Amniotic stem cell (primary cell): ENCODE measurements around the gene MAP2.
A peak's percentile ranks its signal among the peaks of the same experiment; 100 is the strongest.

Source experiments
- DNase-seq: peaks from one replicate; lab custom pipeline; 2025; lab: John Stamatoyannopoulos, UW

MAP2 gene

GRCh38 chr2:209726311-209726710 lies 302.5 kb downstream of the MAP2 start:
- no peak for DNase-seq

- no peak for DNase-seq
Measured at GRCh38 chr2:209727077-209727476, 303.2 kb downstream of the MAP2 start.

- DNase-seq, result no peak
Measured at GRCh38 chr2:209734805-209735204, 311.0 kb downstream of the MAP2 start.

GRCh38 chr2:209741953-209742352 lies 318.1 kb downstream of the MAP2 start:
- no peak for DNase-seq

GRCh38 chr2:209753020-209753419 lies 329.2 kb downstream of the MAP2 start:
- no peak for DNase-seq

- DNase-seq, result no peak
Measured at GRCh38 chr2:209757163-209757562, 333.3 kb downstream of the MAP2 start.

GRCh38 chr2:209761566-209761965 lies 337.7 kb downstream of the MAP2 start:
- no peak for DNase-seq

GRCh38 chr2:209762563-209762962 lies 338.7 kb downstream of the MAP2 start:
- no peak for DNase-seq

- no peak for DNase-seq
Measured at GRCh38 chr2:209763106-209763505, 339.3 kb downstream of the MAP2 start.

GRCh38 chr2:209766613-209767012 lies 342.8 kb downstream of the MAP2 start:
- DNase-seq, result no peak

GRCh38 chr2:209767316-209767715 lies 343.5 kb downstream of the MAP2 start:
- no peak for DNase-seq

GRCh38 chr2:209768557-209768956 lies 344.7 kb downstream of the MAP2 start:
- DNase-seq, result no peak

- DNase-seq, result peak; percentile 13
Measured at GRCh38 chr2:209771474-209772289, 347.8 kb downstream of the MAP2 start, which contains the start of gene UNC80. Gene UNC80 (plus strand): TSS chr2:209771832. CDS start chr2:209772073, 241 bp downstream.

GRCh38 chr2:209772290-209772685 lies 348.4 kb downstream of the MAP2 start:
- no peak for DNase-seq

GRCh38 chr2:209773377-209773776 lies 349.5 kb downstream of the MAP2 start:
- DNase-seq, result no peak
